IMR-90 (cell line): ENCODE data around the gene MTIF2. TPM values are rescaled to one million over a fixed set of nuclear protein-coding genes. Genes with fewer than 3 reads are reported as not detected.
A peak's percentile ranks its signal among the peaks of the same experiment; 100 is the strongest.

Experiments used
- ATAC-seq: fragments of 200-7000 bp; cut with Tn5 transposase; 2 replicates; pipeline ENCODE4 v1.9.1; 2020; ENCODE audit warnings: low read depth, mild to moderate bottlenecking, moderate library complexity
- BruUV-seq: library from RNA; stranded (reverse); fragments of 400-500 nt; replicated peaks from 2 replicates; lab custom pipeline; 2021; lab: Mats Ljungman, UMichigan
- CTCF ChIA-PET: fragments of 300-600 bp; formaldehyde crosslinking; extraction: SDS; loops from one replicate; lab custom pipeline; 2021; ENCODE audit warnings: antibody characterized with exemption; lab: Yijun Ruan, JAX
- POLR2A ChIA-PET: fragments of 300-600 bp; sonication (Branson Sonifier 250); formaldehyde crosslinking; loops from one replicate; lab custom pipeline; 2022; ENCODE audit warnings: antibody characterized with exemption; ENCODE audit not compliant: unreplicated experiment; lab: Charles Lee
- DNase-seq: peaks from one replicate; pipeline ENCODE4 v3.0.0; 2013
- H2AFZ ChIP-seq: replicated peaks from 2 replicates; pipeline ENCODE3; 2013; ENCODE audit warnings: low read length, mild to moderate bottlenecking; ENCODE audit not compliant: poor library complexity
- H2AK5ac ChIP-seq: 2 replicates; pipeline ENCODE4 v1.6.1; 2013; ENCODE audit warnings: low read depth, low read length, inconsistent platforms
- H2AK9ac ChIP-seq: replicated peaks from 2 replicates; pipeline ENCODE3; 2013; ENCODE audit warnings: mild to moderate bottlenecking, low read depth, low read length, moderate library complexity; ENCODE audit not compliant: poor library complexity
- H2BK120ac ChIP-seq: 2 replicates; pipeline ENCODE4 v1.6.1; 2013; ENCODE audit warnings: low read depth, low read length, inconsistent platforms
- H2BK15ac ChIP-seq: 3 replicates; pipeline ENCODE4 v1.6.1; 2013; ENCODE audit warnings: low read depth, low read length, inconsistent platforms
- H2BK20ac ChIP-seq: 2 replicates; pipeline ENCODE4 v1.6.1; 2013; ENCODE audit warnings: low read depth, mild to moderate bottlenecking, inconsistent platforms, low read length, moderate library complexity
- H2BK5ac ChIP-seq: 2 replicates; pipeline ENCODE4 v1.6.1; 2013; ENCODE audit warnings: mild to moderate bottlenecking, low read depth, low read length, inconsistent platforms; ENCODE audit not compliant: poor library complexity, severe bottlenecking
- H3K14ac ChIP-seq: replicated peaks from 2 replicates; pipeline ENCODE4 v1.6.1; 2013; ENCODE audit warnings: low read depth, low read length, inconsistent platforms
- H3K18ac ChIP-seq: 2 replicates; pipeline ENCODE4 v1.6.1; 2013; ENCODE audit warnings: low read depth, low read length, control low read depth
- H3K23ac ChIP-seq: 2 replicates; pipeline ENCODE4 v1.6.1; 2013; ENCODE audit warnings: low read depth, low read length, inconsistent platforms
- H3K27ac ChIP-seq: 2 replicates; pipeline ENCODE4 v1.5.1; 2013; ENCODE audit warnings: mild to moderate bottlenecking, control low read depth, low read length; ENCODE audit not compliant: insufficient read depth
- H3K27me3 ChIP-seq: 2 replicates; pipeline ENCODE4 v1.6.1; 2013; ENCODE audit warnings: low read length; ENCODE audit not compliant: control insufficient read depth, insufficient read depth
- H3K36me3 ChIP-seq: 2 replicates; pipeline ENCODE4 v1.6.1; 2013; ENCODE audit warnings: low read length, mixed read lengths; ENCODE audit not compliant: control insufficient read depth, insufficient read depth
- H3K4ac ChIP-seq: 2 replicates; pipeline ENCODE4 v1.6.1; 2013; ENCODE audit warnings: low read depth, low read length, inconsistent platforms
- H3K4me1 ChIP-seq: 2 replicates; pipeline ENCODE4 v1.6.1; 2013; ENCODE audit warnings: low read length, mixed read lengths; ENCODE audit not compliant: control insufficient read depth, insufficient read depth
- H3K4me2 ChIP-seq: 2 replicates; pipeline ENCODE4 v1.6.1; 2013; ENCODE audit warnings: low read depth, mild to moderate bottlenecking, control low read depth, low read length, moderate library complexity
- H3K4me3 ChIP-seq: 2 replicates; pipeline ENCODE4 v1.5.1; 2013; ENCODE audit warnings: low read depth, mild to moderate bottlenecking, control low read depth, low read length, moderate library complexity; ENCODE audit not compliant: insufficient read depth
- H3K56ac ChIP-seq: 2 replicates; pipeline ENCODE4 v1.6.1; 2013; ENCODE audit warnings: low read length, inconsistent platforms; ENCODE audit not compliant: insufficient read depth; ENCODE audit errors: extremely low read depth
- H3K79me1 ChIP-seq, 2 experiments: 2 replicates each; pipeline ENCODE4 v1.6.1; 2013; ENCODE audit warnings: low read length in 2 of 2, inconsistent platforms in 1 of 2, low read depth in 1 of 2
- H3K9ac ChIP-seq: 2 replicates; pipeline ENCODE4 v1.6.1; 2013; ENCODE audit warnings: low read depth, low read length, control low read depth
- H3K9me1 ChIP-seq: 2 replicates; pipeline ENCODE4 v1.6.1; 2013; ENCODE audit warnings: low read length, inconsistent platforms; ENCODE audit not compliant: insufficient read depth
- H3K9me3 ChIP-seq: 2 replicates; pipeline ENCODE4 v1.6.1; 2013; ENCODE audit warnings: low read length; ENCODE audit not compliant: control insufficient read depth, insufficient read depth
- H4K20me1 ChIP-seq: 2 replicates; pipeline ENCODE4 v1.6.1; 2013; ENCODE audit warnings: low read length, inconsistent platforms; ENCODE audit not compliant: insufficient read depth
- H4K5ac ChIP-seq: 2 replicates; pipeline ENCODE4 v1.6.1; 2013; ENCODE audit warnings: mild to moderate bottlenecking, low read depth, low read length, control low read depth
- H4K8ac ChIP-seq, 2 experiments: 2 replicates each; pipeline ENCODE4 v1.6.1; 2013; ENCODE audit warnings: low read depth in 2 of 2, low read length in 2 of 2, control low read depth in 1 of 2, inconsistent platforms in 1 of 2
- H4K91ac ChIP-seq: 2 replicates; pipeline ENCODE4 v1.6.1; 2013; ENCODE audit warnings: low read depth, low read length, inconsistent platforms; ENCODE audit not compliant: insufficient read depth
- BHLHE40 ChIP-seq: fragments of 150-350 bp; IDR thresholded peaks from 2 replicates; pipeline ENCODE4 v1.6.1; 2016; ENCODE audit warnings: mild to moderate bottlenecking, low read depth, low read length
- CEBPB ChIP-seq: IDR thresholded peaks from 2 replicates; pipeline ENCODE4 v1.6.1; 2012; ENCODE audit warnings: low read depth, low read length, improper control_type of control experiment
- CHD1 ChIP-seq: IDR thresholded peaks from 2 replicates; pipeline ENCODE4 v1.6.1; 2012; ENCODE audit warnings: low read depth, low read length, improper control_type of control experiment
- FOS ChIP-seq: fragments of 150-350 bp; IDR thresholded peaks from 2 replicates; pipeline ENCODE4 v1.6.1; 2016; ENCODE audit warnings: low read depth, low read length
- MAFK ChIP-seq: IDR thresholded peaks from 2 replicates; pipeline ENCODE4 v1.6.1; 2012; ENCODE audit warnings: low read depth, low read length, improper control_type of control experiment
- MAZ ChIP-seq: IDR thresholded peaks from 2 replicates; pipeline ENCODE4 v1.6.1; 2012; ENCODE audit warnings: low read depth, mild to moderate bottlenecking, low read length, improper control_type of control experiment, moderate library complexity, borderline replicate concordance
- MXI1 ChIP-seq: IDR thresholded peaks from 2 replicates; pipeline ENCODE4 v1.6.1; 2012; ENCODE audit warnings: low read depth, mild to moderate bottlenecking, low read length, moderate library complexity, borderline replicate concordance
- NFE2L2 ChIP-seq: fragments of 150-350 bp; IDR thresholded peaks from 2 replicates; pipeline ENCODE4 v1.6.1; 2016; ENCODE audit warnings: low read depth, mild to moderate bottlenecking, low read length
- POLR2A ChIP-seq: IDR thresholded peaks from 2 replicates; pipeline ENCODE4 v1.6.1; 2012; ENCODE audit warnings: mild to moderate bottlenecking, low read depth, low read length
- RCOR1 ChIP-seq: IDR thresholded peaks from 2 replicates; pipeline ENCODE4 v1.6.1; 2012; ENCODE audit warnings: mild to moderate bottlenecking, low read length, improper control_type of control experiment; ENCODE audit not compliant: insufficient replicate concordance
- RFX5 ChIP-seq: IDR thresholded peaks from 2 replicates; pipeline ENCODE4 v1.8.0; 2012; ENCODE audit warnings: low read depth, mild to moderate bottlenecking, low read length, moderate library complexity
- SMC3 ChIP-seq: fragments of 150-350 bp; IDR thresholded peaks from 2 replicates; pipeline ENCODE4 v1.6.1; 2016; ENCODE audit warnings: low read depth, mild to moderate bottlenecking, antibody characterized with exemption, low read length, moderate library complexity
- WGBS, 2 experiments: methylation state at CpG; one replicate each; pipeline versions ENCODE4 v1.1.5 to v1.1.7; 2013; ENCODE audit warnings: missing lambda C conversion rate in 2 of 2; ENCODE audit not compliant: insufficient read length in 1 of 2; ENCODE audit errors: extremely low coverage in 2 of 2; 5-methylcytosine and 5-hydroxymethylcytosine counted together
- dilution Hi-C: fragments of 300-500 bp; cut with HindIII; formaldehyde crosslinking; loops from one replicate; pipeline ENCODE4 v1.14.3; 2018; ENCODE audit warnings: low sequenced_read_pairs; ENCODE audit not compliant: unreplicated experiment
- in situ Hi-C: fragments of 300-500 bp; cut with MboI; formaldehyde crosslinking; loops from 3 replicates; pipeline ENCODE4 v1.14.3; 2019; ENCODE audit warnings: low sequenced_read_pairs, inconsistent platforms, mixed read lengths
- intact Hi-C: fragments of 100-400 bp; cut with micrococcal nuclease; formaldehyde crosslinking; loops from 2 replicates; pipeline ENCODE4 v1.10.0; 2022
- polyA plus RNA-seq, 3 experiments: library from polyadenylated mRNA; depleted of rRNA; stranded (reverse); fragments of >200 nt; gene quantifications; 2 replicates each; pipeline ENCODE4 v1.2.3, GENCODE V29; 2012; ENCODE audit warnings: low replicate concordance in 1 of 3
- total RNA-seq: library from RNA; depleted of rRNA; stranded (reverse); fragments of >200 nt; gene quantifications from 2 replicates; pipeline ENCODE4 v1.2.3, GENCODE V29; 2012
- TF ChIP-seq, protein P1 (sequence below): conservative IDR thresholded peaks from 2 replicates; pipeline ENCODE4 v1.5.1; 2012; ENCODE audit warnings: mild to moderate bottlenecking, low read depth, low read length, improper control_type of control experiment
- TF ChIP-seq, protein P2 (sequence below): fragments of 150-350 bp; IDR thresholded peaks from 2 replicates; pipeline ENCODE4 v1.6.1; 2017; ENCODE audit warnings: mild to moderate bottlenecking, antibody characterized with exemption, low read length, low read depth

Gene MTIF2
- total and polyA plus RNA-seq, 2 of the 4 experiments (the other 2 are of a cell fraction) = 10.8 to 22.6 TPM

DNA sequence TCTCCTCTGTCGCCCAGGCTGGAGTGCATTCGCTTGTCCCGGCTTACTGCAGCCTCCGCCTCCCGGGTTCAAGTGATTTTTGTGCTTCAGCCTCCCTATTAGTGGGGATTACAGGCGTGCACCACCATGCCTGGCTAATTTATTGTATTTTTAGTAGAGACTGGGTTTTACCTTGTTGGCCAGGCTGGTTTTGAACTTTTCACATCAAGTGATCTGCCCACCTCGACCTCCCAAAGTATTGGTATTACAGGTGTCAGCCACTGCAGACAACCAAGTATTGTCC is 35.4 kb downstream of the MTIF2 start:
- 20% methylated on average over 1 of the region's 7 CpGs; no CpG with 5 or more reads in 1 of the 2 experiments for WGBS, 2 experiments
- H3K4me3 ChIP-seq = peak overlapping the region; percentile 75
- H3K4me1 ChIP-seq = peaks cover 2% of the 10 kb centered on the region; the same call in 1 of the 2 replicates
- H4K20me1 ChIP-seq = peaks cover 26% of the 10 kb centered on the region; the same call in 1 of the 2 replicates
- H4K8ac ChIP-seq = no peak overlapping the region
- H3K9ac ChIP-seq = peak overlapping the region; percentile 98
- peaks cover 28% of the 10 kb centered on the region for H3K36me3 ChIP-seq
- H3K79me1 ChIP-seq = peaks cover 23 to 67% of the 10 kb centered on the region in 2 experiments
- no peaks in the 10 kb centered on the region for H3K27me3 ChIP-seq
- H3K27ac ChIP-seq = no peak overlapping the region
- H4K5ac ChIP-seq = no peak overlapping the region
- no peak overlapping the region for H2AFZ ChIP-seq
- H3K4ac ChIP-seq = no peak overlapping the region
- dilution Hi-C loops = no loop called here
- H4K91ac ChIP-seq = no peak overlapping the region
- TSS peak; percentile 68 for BruUV-seq
- in situ Hi-C loops = no loop called here
- H2AK5ac ChIP-seq = no peak overlapping the region
- no peak overlapping the region for H3K18ac ChIP-seq
- ATAC-seq (no peak), DNase-seq (no peak)
- H3K4me2 ChIP-seq = peak overlapping the region; percentile 80
- CTCF ChIA-PET = no interaction called here
- no peak overlapping the region for H2BK15ac ChIP-seq
- peak overlapping the region; percentile 96; the same call in 1 of the 2 replicates for H3K23ac ChIP-seq
- H2BK120ac ChIP-seq = no peak overlapping the region
- H3K9me3 ChIP-seq = no peaks in the 10 kb centered on the region
- intact Hi-C loops = loop anchor here (2.0 to 5.0 kb wide), 2 partner anchors 131 to 185 kb away; no protein-coding TSS in a partner anchor
- peak overlapping the region; percentile 98; the same call in 1 of the 2 replicates for H3K14ac ChIP-seq
- no peak overlapping the region for H2AK9ac ChIP-seq
- H3K9me1 ChIP-seq = no peaks in the 10 kb centered on the region; the same call in 1 of the 2 replicates
- no peak overlapping the region for H3K56ac ChIP-seq
- POLR2A ChIA-PET = no interaction called here
- peak overlapping the region; percentile 18 for H2BK5ac ChIP-seq
- no peak overlapping the region for H2BK20ac ChIP-seq
- TF ChIP-seq, protein P1, sequence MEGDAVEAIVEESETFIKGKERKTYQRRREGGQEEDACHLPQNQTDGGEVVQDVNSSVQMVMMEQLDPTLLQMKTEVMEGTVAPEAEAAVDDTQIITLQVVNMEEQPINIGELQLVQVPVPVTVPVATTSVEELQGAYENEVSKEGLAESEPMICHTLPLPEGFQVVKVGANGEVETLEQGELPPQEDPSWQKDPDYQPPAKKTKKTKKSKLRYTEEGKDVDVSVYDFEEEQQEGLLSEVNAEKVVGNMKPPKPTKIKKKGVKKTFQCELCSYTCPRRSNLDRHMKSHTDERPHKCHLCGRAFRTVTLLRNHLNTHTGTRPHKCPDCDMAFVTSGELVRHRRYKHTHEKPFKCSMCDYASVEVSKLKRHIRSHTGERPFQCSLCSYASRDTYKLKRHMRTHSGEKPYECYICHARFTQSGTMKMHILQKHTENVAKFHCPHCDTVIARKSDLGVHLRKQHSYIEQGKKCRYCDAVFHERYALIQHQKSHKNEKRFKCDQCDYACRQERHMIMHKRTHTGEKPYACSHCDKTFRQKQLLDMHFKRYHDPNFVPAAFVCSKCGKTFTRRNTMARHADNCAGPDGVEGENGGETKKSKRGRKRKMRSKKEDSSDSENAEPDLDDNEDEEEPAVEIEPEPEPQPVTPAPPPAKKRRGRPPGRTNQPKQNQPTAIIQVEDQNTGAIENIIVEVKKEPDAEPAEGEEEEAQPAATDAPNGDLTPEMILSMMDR = no peak
- TF ChIP-seq BHLHE40 (no peak), MAFK (no peak), POLR2A (no peak), MAZ (no peak), RFX5 (no peak), NFE2L2 (no peak), FOS (no peak), MXI1 (no peak), SMC3 (no peak), CHD1 (no peak), CEBPB (no peak), RCOR1 (no peak)
- TF ChIP-seq, protein P2, sequence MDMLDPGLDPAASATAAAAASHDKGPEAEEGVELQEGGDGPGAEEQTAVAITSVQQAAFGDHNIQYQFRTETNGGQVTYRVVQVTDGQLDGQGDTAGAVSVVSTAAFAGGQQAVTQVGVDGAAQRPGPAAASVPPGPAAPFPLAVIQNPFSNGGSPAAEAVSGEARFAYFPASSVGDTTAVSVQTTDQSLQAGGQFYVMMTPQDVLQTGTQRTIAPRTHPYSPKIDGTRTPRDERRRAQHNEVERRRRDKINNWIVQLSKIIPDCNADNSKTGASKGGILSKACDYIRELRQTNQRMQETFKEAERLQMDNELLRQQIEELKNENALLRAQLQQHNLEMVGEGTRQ = no peak
